NCI-H446 (cell line): Measurements from ENCODE around the gene ANAPC15.

Experiments
- DNase-seq, 2 experiments: peaks; one replicate each; lab custom pipeline; 2025; lab: John Stamatoyannopoulos, UW

The ANAPC15 gene

DNA sequence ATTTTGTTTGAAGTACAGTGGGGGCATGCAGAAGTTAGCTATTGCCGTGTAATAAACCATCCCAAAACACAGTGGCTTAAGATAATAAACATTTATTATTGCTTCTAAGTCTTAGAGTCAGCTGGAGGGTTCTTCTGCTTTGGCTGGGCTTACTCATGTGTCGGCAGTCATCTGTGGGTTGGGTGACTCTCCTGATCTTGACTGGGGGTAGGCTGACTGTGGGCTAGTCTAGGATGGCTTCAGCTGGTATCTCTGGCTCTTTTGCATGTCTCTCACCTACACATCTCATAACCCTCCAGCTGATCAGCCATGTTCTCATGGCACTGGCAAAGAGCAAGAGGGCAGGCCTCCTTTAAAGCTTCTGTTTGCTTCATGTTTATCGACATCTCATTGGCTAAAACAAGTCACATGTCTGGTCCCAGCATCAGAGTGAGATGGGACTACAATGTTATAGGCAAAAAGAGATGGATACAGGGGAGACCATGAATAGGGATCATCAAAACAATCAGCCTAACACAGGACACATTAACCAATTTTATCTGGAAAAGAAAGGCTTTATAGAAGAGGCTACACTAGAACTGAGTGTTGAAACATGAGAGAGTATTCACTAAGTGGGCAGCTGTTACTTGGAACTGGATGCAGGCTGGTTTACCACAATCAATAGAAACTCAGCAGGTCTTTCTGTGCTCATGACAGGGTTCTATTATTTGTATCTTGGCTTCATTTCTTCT is 26.7 kb downstream of the ANAPC15 start:
- peak; percentile 63 to 79 for DNase-seq

- DNase-seq = peak; percentile 78 to 86
Measured at GRCh38 chr11:72084965-72085364, 27.5 kb downstream of the ANAPC15 start.

DNA sequence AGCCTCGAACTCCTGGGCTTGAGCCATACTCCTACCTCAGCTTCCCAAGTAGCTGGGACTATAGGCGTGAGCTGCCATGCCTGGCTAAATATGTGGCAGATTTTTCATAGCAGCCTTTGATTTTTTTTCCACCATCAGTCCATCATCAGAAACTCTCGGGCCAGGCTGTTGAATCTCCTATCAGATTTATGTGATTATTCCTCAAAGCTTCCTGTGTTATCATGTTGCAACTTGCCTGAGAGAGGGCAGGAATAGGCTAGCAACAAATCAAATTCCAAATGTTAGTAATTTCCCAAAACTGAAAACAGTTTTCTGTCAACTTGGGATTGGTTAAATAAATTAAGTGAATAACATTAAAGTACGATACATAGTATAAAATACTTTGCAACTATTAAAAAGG is 28.4 kb downstream of the ANAPC15 start:
- DNase-seq = peak; percentile 22 to 73

- DNase-seq = no peak
Measured at GRCh38 chr11:72083414-72083813, 29.1 kb downstream of the ANAPC15 start.

GRCh38 chr11:72081821-72082453 is 30.6 kb downstream of the ANAPC15 start:
- DNase-seq = no peak

GRCh38 chr11:72081184-72081644 is 31.3 kb downstream of the ANAPC15 start:
- DNase-seq = no peak

- peak; percentile 99 to 100 for DNase-seq
Measured at GRCh38 chr11:72080326-72081183, 31.9 kb downstream of the ANAPC15 start, which contains the start of the genes LRRC51 and NUMA1. TSS of gene LRRC51 (plus strand) at chr11:72080850. CDS start at chr11:72089084, 8,234 bp downstream. TSS of gene NUMA1 (minus strand) at chr11:72080542. CDS start at chr11:72035943, 44,599 bp downstream.

GRCh38 chr11:72079819-72080325 is 32.6 kb downstream of the ANAPC15 start:
- DNase-seq = peak in 1 of 2 experiments; percentile 80

GRCh38 chr11:72078477-72078876 is 34.0 kb downstream of the ANAPC15 start:
- DNase-seq = no peak

GRCh38 chr11:72075756-72076155 is 36.7 kb downstream of the ANAPC15 start:
- DNase-seq = no peak

DNA sequence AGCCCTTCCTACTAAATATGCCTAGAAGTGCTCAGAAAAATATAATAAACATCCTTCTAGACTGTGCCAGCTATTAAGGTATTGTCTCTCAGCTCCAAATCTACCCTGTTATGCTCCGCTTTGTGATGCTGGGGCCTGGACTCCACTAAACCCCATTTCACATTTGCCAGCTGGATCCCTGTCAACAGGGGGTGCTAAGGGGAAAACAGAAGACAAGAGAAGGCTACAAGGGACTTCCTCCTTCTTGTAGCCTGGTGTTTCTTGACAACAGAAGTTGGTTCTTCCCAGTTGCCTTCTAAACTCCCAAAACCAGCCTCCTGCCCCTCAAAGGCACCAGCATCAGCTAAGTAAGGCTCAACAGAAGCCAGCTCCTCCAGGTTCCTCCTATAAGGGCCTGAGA is 37.4 kb downstream of the ANAPC15 start:
- no peak for DNase-seq

GRCh38 chr11:72072348-72072747 is 40.1 kb downstream of the ANAPC15 start:
- DNase-seq = no peak

GRCh38 chr11:72070491-72070890 is 42.0 kb downstream of the ANAPC15 start:
- DNase-seq = no peak

DNA sequence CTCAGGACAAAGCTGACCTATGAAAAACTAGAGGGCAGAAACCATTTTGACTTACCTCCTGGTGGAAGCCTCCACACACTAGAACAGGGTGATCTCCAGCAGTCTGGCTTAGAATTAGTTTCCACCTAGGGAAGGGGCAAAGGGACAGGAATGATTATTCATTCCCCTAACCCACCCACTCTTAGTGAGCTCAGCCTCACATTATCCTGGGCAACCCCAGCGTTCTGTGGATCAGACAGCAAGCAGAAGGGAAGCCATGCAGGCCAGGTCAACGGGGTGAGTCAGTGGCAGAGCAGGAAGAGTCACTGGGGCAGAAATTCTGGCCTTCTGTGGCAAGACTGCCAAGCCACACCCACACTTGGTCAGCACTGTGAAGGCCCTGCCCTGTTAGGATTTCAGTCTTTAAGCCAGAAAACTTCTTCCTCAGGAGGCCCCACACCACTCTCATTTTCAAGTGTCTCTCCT is 42.7 kb downstream of the ANAPC15 start:
- peak in 1 of 2 experiments; percentile 9 for DNase-seq

DNA sequence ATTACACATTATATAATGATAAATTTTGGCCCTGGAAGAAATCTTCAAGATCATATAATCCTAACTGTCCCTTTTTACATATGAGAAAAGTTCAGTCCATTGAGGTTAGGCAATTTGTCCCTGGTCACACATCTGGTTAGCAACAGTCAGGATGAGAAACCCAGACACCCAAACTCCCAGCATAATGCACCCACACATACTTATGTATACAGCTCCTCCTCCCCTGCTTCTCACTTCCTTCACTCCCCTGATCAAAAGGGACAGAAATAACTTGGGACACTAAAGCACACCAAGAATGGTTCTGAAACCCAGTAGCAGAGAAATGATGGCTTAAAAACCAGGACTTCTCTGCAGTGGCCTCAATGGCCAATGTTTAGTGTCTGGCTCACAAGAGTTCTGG is 43.3 kb downstream of the ANAPC15 start:
- no peak for DNase-seq

DNA sequence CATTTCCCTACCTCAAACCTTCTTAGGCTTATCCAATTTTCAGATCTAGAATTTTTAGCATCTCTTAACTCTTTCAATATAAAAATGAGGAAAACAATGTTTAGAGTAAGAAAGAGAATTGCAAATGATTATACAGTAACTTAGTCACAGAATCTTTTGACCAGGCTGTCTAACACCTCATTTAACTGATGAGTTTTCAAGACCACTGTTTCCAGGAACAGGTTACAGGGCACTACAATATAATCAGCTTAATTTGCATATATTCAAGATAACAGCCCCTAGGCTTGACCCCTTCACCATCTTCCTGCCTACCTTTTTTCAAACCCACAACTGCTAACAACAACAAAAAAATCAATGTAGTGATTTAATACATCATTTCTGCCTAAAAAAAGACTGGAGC is 44.8 kb downstream of the ANAPC15 start:
- DNase-seq = no peak

DNA sequence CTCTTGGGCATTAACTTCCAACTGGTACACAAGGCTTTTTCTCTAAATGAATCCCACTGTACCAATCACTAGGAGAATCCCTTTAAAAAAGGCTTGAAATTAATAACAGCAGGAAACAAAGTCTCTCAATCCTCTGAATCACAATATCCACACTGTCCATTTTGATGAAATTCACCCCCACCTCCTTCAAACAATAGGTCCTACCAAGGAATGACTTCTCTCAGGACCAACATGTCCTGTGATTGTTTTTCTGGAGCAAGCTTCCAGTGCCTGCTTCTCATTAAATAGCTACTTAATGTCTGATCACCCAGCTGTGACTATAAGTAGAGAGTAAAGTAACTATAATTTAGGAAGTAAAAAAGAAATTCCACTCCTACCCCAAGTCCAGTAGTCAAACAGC is 45.2 kb downstream of the ANAPC15 start:
- no peak for DNase-seq

GRCh38 chr11:72066855-72067254 is 45.6 kb downstream of the ANAPC15 start:
- DNase-seq = no peak

GRCh38 chr11:72061739-72062396 is 50.6 kb downstream of the ANAPC15 start:
- DNase-seq = no peak
